Urothelium cell line (cell line): ENCODE measurements around the gene RALGPS2.
A peak's percentile ranks its signal among the peaks of the same experiment; 100 is the strongest.
"Not testable (repeated sequence)": the region's sequence is repeated elsewhere in the genome, so short reads cannot be mapped to it uniquely, and the experiment has no call there.

Experiments
- DNase-seq: peaks from one replicate; pipeline ENCODE4 v3.0.0; 2011; ENCODE audit warnings: low spot score, mixed read lengths
- FAIRE-seq: peaks from 2 replicates; lab custom pipeline; 2011; peaks lifted over from hg19 to GRCh38; lab: Jason Lieb, UNC

RALGPS2 gene

GRCh38 chr1:178939338-178940067 is 214.5 kb downstream of the RALGPS2 start:
- FAIRE-seq (no peak), DNase-seq (no peak)

GRCh38 chr1:178940068-178940765 is 215.2 kb downstream of the RALGPS2 start:
- FAIRE-seq, result no peak
- no peak for DNase-seq

- no peak for DNase-seq
- no peak for FAIRE-seq
Measured at GRCh38 chr1:178941261-178941689, 216.2 kb downstream of the RALGPS2 start.

GRCh38 chr1:178941849-178942248 is 216.8 kb downstream of the RALGPS2 start:
- DNase-seq, result no peak
- no peak for FAIRE-seq

GRCh38 chr1:178942285-178943198 is 217.5 kb downstream of the RALGPS2 start:
- peak; percentile 62 for DNase-seq
- FAIRE-seq, result no peak

- DNase-seq, result no peak
- no peak for FAIRE-seq
Measured at GRCh38 chr1:178944729-178945128, 219.7 kb downstream of the RALGPS2 start.

GRCh38 chr1:178945763-178946266 is 220.8 kb downstream of the RALGPS2 start:
- FAIRE-seq (no peak), DNase-seq (no peak)

GRCh38 chr1:178946416-178946815 is 221.4 kb downstream of the RALGPS2 start:
- FAIRE-seq (no peak), DNase-seq (no peak)

GRCh38 chr1:178946855-178947676 is 222.0 kb downstream of the RALGPS2 start:
- FAIRE-seq, result no peak

GRCh38 chr1:178947677-178947981 is 222.6 kb downstream of the RALGPS2 start:
- FAIRE-seq, result no peak

More at GRCh38 chr1:178946855-178947676, 222.0 kb downstream of the RALGPS2 start:
- DNase-seq, result no peak

GRCh38 chr1:178948676-178949075 is 223.6 kb downstream of the RALGPS2 start:
- DNase-seq (no peak), FAIRE-seq (no peak)

More at GRCh38 chr1:178947677-178947981, 222.6 kb downstream of the RALGPS2 start:
- DNase-seq, result no peak

- FAIRE-seq, DNase-seq: not testable (repeated sequence)
Measured at GRCh38 chr1:178949866-178950265, 224.8 kb downstream of the RALGPS2 start.

- no peak for FAIRE-seq
- DNase-seq, result no peak
Measured at GRCh38 chr1:178951600-178951999, 226.6 kb downstream of the RALGPS2 start.

GRCh38 chr1:178953034-178953433 is 228.0 kb downstream of the RALGPS2 start:
- DNase-seq (no peak), FAIRE-seq (no peak)

GRCh38 chr1:178953538-178954324 is 228.7 kb downstream of the RALGPS2 start:
- FAIRE-seq (no peak), DNase-seq (no peak)

GRCh38 chr1:178954325-178954690 is 229.3 kb downstream of the RALGPS2 start:
- no peak for FAIRE-seq
- no peak for DNase-seq

GRCh38 chr1:178954937-178955336 is 229.9 kb downstream of the RALGPS2 start:
- DNase-seq, result no peak
- no peak for FAIRE-seq

GRCh38 chr1:178955391-178955954 is 230.4 kb downstream of the RALGPS2 start:
- DNase-seq, result no peak
- no peak for FAIRE-seq

GRCh38 chr1:178958491-178958890 is 233.4 kb downstream of the RALGPS2 start:
- DNase-seq (no peak), FAIRE-seq (no peak)
